NCI-H128 (cell line): ENCODE measurements around the gene RALY.
"Not testable (repeated sequence)": the region's sequence is repeated elsewhere in the genome, so short reads cannot be mapped to it uniquely, and the experiment has no call there.

Experiments
- DNase-seq: peaks from one replicate; lab custom pipeline; 2025; ENCODE audit not compliant: unreplicated experiment; lab: John Stamatoyannopoulos, UW

Gene RALY

DNA sequence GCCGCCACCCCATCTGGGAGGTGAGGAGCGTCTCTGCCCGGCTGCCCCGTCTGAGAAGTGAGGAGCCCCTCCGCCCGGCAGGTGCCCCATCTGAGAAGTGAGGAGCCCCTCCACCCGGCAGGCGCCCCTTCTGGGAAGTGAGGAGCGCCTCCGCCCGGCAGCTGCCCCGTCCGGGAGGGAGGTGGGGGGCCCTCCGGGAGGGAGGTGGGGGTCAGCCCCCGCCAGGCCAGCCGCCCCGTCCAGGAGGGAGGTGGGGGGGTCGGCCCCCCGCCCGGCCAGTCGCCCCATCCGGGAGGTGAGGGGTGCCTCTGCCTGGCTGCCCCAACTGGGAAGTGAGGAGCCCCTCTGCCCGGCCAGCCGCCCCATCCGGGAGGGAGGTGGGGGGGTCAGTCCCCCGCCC lies 138.8 kb downstream of the RALY start:
- not testable (repeated sequence) for DNase-seq

DNA sequence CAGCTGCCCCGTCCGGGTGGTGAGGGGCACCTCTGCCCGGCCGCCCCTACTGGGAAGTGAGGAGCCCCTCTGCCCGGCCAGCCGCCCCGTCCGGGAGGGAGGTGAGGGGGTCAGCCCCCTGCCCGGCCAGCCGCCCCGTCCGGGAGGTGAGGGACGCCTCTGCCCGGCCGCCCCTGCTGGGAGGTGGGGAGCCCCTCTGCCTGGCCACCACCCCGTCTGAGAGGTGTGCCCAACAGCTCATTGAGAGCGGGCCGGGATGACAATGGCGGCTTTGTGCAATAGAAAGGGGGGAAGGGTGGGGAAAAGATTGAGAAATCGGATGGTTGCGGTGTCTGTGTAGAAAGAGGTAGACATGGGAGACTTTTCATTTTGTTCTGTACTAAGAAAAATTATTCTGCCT lies 139.2 kb downstream of the RALY start:
- not testable (repeated sequence) for DNase-seq

- DNase-seq = not testable (repeated sequence)
These were observed 139.7 kb downstream of the RALY start for GRCh38 chr20:34133365-34133860.
